Heart left ventricle (tissue), 13 donors: Measurements from ENCODE around the gene JAKMIP1.

Experiments
- CTCF ChIP-seq, 12 donors: fragments of 200-600 bp; sonication (generic) in 4 of 12; IDR thresholded peaks; one replicate each; pipeline versions ENCODE4 v1.5.0 to v1.8.0; 2018 to 2022; ENCODE audit warnings: antibody characterized with exemption in 12 of 12, mild to moderate bottlenecking in 5 of 12
- POLR2A ChIP-seq, 2 donors: fragments of 450-650 bp; IDR thresholded peaks; one replicate each; pipeline ENCODE4 v1.6.1; 2017; ENCODE audit warnings: antibody characterized with exemption in 2 of 2, mild to moderate bottlenecking in 2 of 2, moderate library complexity in 2 of 2
- donor health status: ischemic (EF 13 %, LVEDD 7.1; RV severe dilation, severe dysfunction).
- donor health status: DM: no; HTN: yes; CAD: no.
- donor health status: DM: no; HTN: no; CAD: no.
- donor health status: ischemic (EF 25% LVEDD 6.9; RV normal size, moderate dysfunction).
- donor health status: ischemic (EF 25% LVEDD 5.7; RV mildly dilated, moderate dysfunction).
- donor health status: ischemic (EF 35%, LVEDD 5.7; RV mildly dilated, moderate dysfunction).
- donor health status: nonischemic (EF 11% LVEDD 7.7; RV severe dilation, severe dysfunction).
- donor health status: DM: yes; HTN: yes; CAD: no.
- donor health status: PGD.
- donor health status: ischemic (EF 29% LVEDD 5.4; RV normal size, mild dysfunction).
- donor health status: nonischemic (EF 23%, LVEDD 6.1; RV moderate dilation, normal function).

- no peak for TF ChIP-seq CTCF (IDR thresholded peaks at IDR 0.05)
- no peak for TF ChIP-seq POLR2A (IDR thresholded peaks at IDR 0.05)
Observed at GRCh38 chr4:6239968-6240367, 39.6 kb upstream of the JAKMIP1 start.
